Thymus (tissue), 11 donors: ENCODE data around the gene FBXL7. TPM values are rescaled to one million over a fixed set of nuclear protein-coding genes. Genes with fewer than 3 reads are reported as not detected.

Experiments used
- DNase-seq, 9 donors: peaks; one replicate each; pipeline ENCODE4 v3.0.0-alpha.2; 2013; ENCODE audit warnings: low spot score in 9 of 9, low read depth in 6 of 9, missing footprints in 1 of 9
- H3K27ac ChIP-seq, 2 donors: one replicate each; pipeline ENCODE4 v1.5.1; 2013; ENCODE audit warnings: control low read depth in 1 of 2, low read depth in 1 of 2, low read length in 1 of 2, mild to moderate bottlenecking in 1 of 2, moderate library complexity in 1 of 2
- H3K27me3 ChIP-seq, 2 donors: one replicate each; pipeline ENCODE4 v1.5.1; 2013; ENCODE audit warnings: low read length in 1 of 2; ENCODE audit not compliant: control insufficient read depth in 2 of 2, insufficient read depth in 1 of 2
- H3K36me3 ChIP-seq, 2 donors: one replicate each; pipeline ENCODE4 v1.5.1; 2013; ENCODE audit warnings: low read length in 1 of 2, mild to moderate bottlenecking in 1 of 2, moderate library complexity in 1 of 2; ENCODE audit not compliant: control insufficient read depth in 2 of 2, insufficient read depth in 2 of 2
- H3K4me1 ChIP-seq, 2 donors: one replicate each; pipeline ENCODE4 v1.5.1; 2013; ENCODE audit warnings: low read length in 2 of 2; ENCODE audit not compliant: control insufficient read depth in 2 of 2, insufficient read depth in 2 of 2
- H3K4me3 ChIP-seq, 2 donors: one replicate each; pipeline ENCODE4 v1.5.1; 2013; ENCODE audit warnings: low read length in 2 of 2, control low read depth in 1 of 2, mild to moderate bottlenecking in 1 of 2
- H3K9me3 ChIP-seq, 2 donors: one replicate each; pipeline ENCODE4 v1.5.1; 2013; ENCODE audit warnings: low read length in 1 of 2, mild to moderate bottlenecking in 1 of 2; ENCODE audit not compliant: control insufficient read depth in 2 of 2, insufficient read depth in 1 of 2
- WGBS: extraction: QIAGEN DNeasy Blood & Tissue Kit; methylation state at CpG from one replicate; pipeline ENCODE4 v1.1.7; 2013; 5-methylcytosine and 5-hydroxymethylcytosine counted together
- polyA plus RNA-seq: library from polyadenylated mRNA; stranded (reverse); fragments of 200-250 nt; gene quantifications from one replicate; pipeline ENCODE4 v1.2.3, GENCODE V29; 2013
- total RNA-seq: library from RNA; stranded (reverse); fragments of 120-200 nt; gene quantifications from one replicate; pipeline ENCODE4 v1.2.4, GENCODE V29; 2013
- donor health status: healthy.

Gene FBXL7
- total and polyA plus RNA-seq, 2 donors: 0.90 to 2.7 TPM

DNA sequence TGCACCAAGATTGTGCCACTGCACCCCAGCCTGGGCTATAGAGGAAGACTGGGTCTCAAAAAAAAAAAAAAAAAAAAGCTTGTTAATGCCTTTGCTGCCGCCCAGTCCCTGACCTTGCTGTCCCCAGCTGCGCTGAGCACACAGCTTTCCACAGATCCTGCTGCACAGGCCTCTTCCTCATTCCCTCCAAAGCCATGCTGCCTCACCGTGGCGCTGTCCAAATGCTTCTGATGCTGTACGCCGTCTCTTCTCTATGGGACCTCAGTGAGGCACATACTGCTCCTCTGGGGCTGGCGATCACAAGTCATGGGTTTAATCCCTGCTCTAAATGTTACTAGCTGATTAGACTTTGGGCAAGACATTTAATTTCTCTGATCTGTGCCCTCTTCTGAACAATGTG lies 234.1 kb downstream of the FBXL7 start:
- 92% methylated on average over 7 of the region's 7 CpGs for WGBS
- no peak for DNase-seq
- H3K4me3 ChIP-seq: no peak overlapping the region
- H3K4me1 ChIP-seq: no peaks in the 10 kb centered on the region
- no peak overlapping the region for H3K27ac ChIP-seq
- no peaks in the 10 kb centered on the region for H3K27me3 ChIP-seq
- peaks cover 0 to 5% of the 10 kb centered on the region in 2 donors for H3K9me3 ChIP-seq
- H3K36me3 ChIP-seq: no peaks in the 10 kb centered on the region

DNA sequence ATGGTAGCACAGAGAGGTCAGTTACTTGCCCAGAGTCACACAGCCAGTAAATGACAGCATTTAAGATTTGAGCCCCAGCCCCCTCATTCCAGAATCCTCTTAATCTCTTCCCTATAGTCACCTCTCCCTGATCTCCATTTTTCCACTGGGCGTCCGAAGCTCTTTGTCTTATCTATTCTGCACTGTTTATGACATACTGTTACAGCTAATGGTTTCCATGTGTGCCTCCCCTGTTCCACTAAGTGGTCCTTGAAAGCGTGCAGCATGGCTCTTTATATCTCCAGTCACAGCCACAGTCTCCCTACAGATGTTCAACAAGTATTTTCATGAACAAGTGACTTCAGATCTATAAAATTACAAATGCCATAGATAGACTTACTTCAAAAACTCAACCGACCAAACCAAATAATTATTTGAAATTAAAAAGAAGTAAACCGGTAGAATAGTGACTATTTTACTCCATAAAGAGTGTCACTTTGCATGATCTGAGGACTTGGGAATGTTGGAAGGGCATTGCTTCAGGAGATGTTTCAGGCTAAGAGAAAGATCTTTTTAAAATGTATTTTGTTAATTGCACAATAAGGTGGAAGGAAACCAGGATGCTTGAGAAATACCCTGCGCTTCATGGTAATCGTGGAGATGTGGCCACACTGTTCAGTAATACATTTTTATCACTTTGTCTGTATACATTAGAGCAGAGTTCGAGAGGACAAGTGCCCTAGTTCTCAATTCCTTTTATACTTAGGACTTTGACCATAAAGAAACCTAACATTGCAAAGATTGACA lies 237.2 kb downstream of the FBXL7 start:
- H3K27ac ChIP-seq: no peak overlapping the region
- H3K4me3 ChIP-seq: no peak overlapping the region
- H3K27me3 ChIP-seq: no peaks in the 10 kb centered on the region
- no peaks in the 10 kb centered on the region for H3K36me3 ChIP-seq
- DNase-seq: no peak
- peaks cover 0 to 5% of the 10 kb centered on the region in 2 donors for H3K9me3 ChIP-seq
- WGBS: 77% methylated on average over 8 of the region's 8 CpGs
- no peaks in the 10 kb centered on the region for H3K4me1 ChIP-seq

DNA sequence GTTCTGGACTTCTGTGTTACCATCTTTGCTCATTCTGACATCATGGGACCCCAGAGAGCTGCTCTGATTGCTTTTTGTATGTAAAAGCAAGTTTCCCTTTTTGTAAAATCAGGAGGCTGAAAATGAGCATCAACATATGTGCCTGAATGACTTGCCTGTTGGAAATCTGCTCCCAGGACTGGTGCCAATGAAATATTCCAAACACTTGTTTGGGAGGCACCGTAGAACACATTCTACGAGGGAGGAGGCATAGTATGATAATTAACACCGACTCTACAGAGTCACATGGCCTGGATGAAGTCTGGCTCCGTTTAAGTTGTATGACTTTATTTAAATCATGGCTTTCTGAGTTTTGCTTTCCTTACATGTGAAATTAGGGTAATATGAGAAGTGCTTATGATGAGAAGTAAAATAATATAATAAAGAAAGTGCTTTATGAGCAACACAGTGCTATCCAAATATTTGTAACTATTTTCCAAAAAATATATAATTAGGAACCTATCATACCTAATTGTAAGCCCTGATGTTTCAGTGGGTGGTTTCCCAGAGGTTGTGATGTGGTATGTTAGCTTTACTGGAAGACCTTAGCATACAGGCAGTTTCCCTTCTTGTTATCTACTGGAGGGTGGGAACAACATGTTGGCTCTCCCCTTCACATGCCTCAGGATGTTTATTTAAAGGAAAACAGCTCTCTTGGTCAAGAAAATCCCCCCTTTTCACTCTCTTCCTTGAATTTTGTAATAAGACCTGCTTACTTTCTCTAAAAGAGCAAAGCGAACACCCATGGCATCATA lies 238.1 kb downstream of the FBXL7 start:
- H3K4me3 ChIP-seq: no peak overlapping the region
- H3K9me3 ChIP-seq: peaks cover 0 to 5% of the 10 kb centered on the region in 2 donors
- DNase-seq: no peak
- H3K27me3 ChIP-seq: no peaks in the 10 kb centered on the region
- no peak overlapping the region for H3K27ac ChIP-seq
- 91% methylated on average over 5 of the region's 5 CpGs for WGBS
- no peaks in the 10 kb centered on the region for H3K4me1 ChIP-seq
- H3K36me3 ChIP-seq: no peaks in the 10 kb centered on the region

DNA sequence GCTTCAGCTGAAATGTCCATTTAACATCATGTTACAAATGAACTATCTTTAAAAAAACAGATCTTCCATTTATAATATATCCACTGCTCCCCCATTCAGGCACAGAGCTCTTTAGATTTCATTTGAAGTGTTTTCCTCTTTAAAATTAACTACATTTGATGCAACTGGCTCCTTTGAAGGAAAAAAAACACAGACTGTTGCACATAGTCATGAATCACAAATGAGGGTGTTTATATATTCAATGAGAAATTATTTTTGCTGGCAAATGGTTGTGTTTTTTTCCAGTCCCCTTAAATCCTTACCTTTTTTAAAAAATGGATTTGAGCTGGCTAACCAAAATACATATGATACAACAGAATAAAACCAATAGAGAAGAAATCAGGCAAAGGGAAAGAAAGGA lies 240.4 kb downstream of the FBXL7 start:
- Histone ChIP-seq H3K27ac (no peak overlapping the region), H3K36me3 (no peaks in the 10 kb centered on the region), H3K4me1 (no peaks in the 10 kb centered on the region), H3K27me3 (no peaks in the 10 kb centered on the region), H3K9me3 (peaks cover 0 to 7% of the 10 kb centered on the region in 2 donors), H3K4me3 (no peak overlapping the region)
- no peak for DNase-seq

DNA sequence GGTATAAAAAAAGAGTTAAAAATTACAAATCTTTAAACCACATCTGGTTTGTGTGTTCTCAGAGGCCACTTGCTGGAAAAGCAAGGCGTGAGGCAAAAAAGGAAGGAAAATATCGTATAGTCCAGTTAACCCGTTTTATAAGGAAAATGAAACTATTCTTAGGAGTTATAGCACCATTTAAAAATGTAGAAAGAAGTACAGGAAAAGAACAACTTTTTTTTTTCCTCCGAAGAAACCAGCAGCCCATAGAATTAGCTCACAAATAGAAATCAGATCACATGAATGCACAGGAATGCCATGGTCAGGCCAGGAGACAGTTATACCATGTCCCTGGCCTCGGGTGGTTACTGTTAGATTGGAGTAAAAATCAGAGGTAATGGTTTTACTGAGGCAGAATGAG lies 241.6 kb downstream of the FBXL7 start:
- Histone ChIP-seq H3K9me3 (peaks cover 0 to 7% of the 10 kb centered on the region in 2 donors), H3K36me3 (no peaks in the 10 kb centered on the region), H3K4me3 (no peak overlapping the region), H3K27me3 (no peaks in the 10 kb centered on the region), H3K4me1 (no peaks in the 10 kb centered on the region), H3K27ac (no peak overlapping the region)
- DNase-seq: no peak
- 82% methylated on average over 5 of the region's 5 CpGs for WGBS

DNA sequence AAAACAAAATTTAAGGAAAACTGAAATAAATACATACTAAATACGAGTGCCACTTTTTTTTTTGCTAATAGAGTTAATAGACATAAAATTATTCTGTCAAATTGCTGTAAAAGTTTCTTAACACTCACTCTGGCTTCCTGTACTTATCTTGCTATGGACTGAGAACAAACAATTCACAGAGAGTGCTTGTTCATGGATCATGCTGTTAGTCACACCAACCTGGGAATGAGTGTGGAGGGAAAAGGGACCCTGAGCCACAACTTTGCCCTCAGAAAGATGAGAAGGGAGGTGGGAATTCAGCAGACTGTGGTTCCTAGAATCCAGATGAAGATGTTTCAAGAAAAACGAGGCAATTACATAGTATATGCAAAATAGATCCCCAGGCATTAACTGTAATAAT lies 246.9 kb downstream of the FBXL7 start:
- H3K27me3 ChIP-seq: no peaks in the 10 kb centered on the region
- DNase-seq: no peak
- no peaks in the 10 kb centered on the region for H3K4me1 ChIP-seq
- WGBS: 78% methylated on average over 2 of the region's 2 CpGs
- H3K36me3 ChIP-seq: no peaks in the 10 kb centered on the region
- no peak overlapping the region for H3K27ac ChIP-seq
- peaks cover 0 to 7% of the 10 kb centered on the region in 2 donors for H3K9me3 ChIP-seq
- H3K4me3 ChIP-seq: no peak overlapping the region

DNA sequence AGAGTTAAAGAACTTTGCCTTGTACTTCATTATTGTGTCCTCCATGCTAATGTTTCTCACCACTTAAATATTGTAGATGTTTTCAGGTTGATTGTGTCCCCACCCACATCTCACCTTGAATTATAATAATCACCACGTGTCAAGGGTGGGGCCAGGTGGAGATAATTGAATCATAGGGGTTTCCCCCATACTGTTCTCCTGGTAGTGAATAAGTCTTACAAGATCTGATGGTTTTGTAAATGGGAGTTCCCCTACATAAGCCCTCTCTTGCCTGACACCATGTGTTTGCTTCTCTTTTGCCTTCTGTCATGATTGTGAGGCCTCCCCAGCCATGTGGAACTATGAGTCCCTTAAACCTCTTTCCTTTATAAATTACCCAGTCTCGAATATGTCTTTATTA lies 248.3 kb downstream of the FBXL7 start:
- no peak for DNase-seq
- Histone ChIP-seq H3K27ac (no peak overlapping the region), H3K36me3 (no peaks in the 10 kb centered on the region), H3K9me3 (peaks cover 0 to 6% of the 10 kb centered on the region in 2 donors), H3K4me3 (no peak overlapping the region), H3K27me3 (no peaks in the 10 kb centered on the region), H3K4me1 (no peaks in the 10 kb centered on the region)
- 74% methylated on average over 2 of the region's 2 CpGs for WGBS

DNA sequence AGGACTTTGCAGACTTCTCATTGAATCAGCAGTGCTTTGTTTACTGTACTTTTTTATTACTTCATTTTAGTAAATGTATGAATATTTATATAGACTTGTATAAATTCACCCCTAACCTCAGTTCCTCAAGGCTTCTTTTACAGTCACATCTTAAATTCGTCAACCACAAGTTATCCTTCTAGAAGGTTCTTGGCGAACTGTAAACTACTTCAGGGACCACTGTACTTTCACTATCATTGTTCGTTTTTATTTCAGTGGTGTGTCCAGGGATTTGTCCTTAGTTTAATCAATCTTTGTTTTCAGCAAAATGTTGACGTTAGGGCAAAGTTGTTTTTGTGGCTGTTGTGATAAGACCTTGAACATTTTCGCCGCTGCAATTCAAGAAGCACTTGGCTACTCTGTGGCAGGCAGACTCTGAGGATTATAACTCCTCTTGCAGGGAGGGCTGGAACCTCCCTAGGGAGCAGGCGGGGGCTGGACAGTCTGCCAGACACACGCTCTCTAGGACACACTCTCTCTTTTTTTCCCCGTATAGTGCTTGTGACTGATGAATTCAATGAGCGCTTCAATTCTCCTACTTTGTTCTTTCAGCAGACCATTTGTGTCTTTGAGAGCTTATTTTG lies 252.8 kb downstream of the FBXL7 start:
- DNase-seq: no peak
- WGBS: 91% methylated on average over 10 of the region's 10 CpGs
- Histone ChIP-seq H3K4me1 (no peaks in the 10 kb centered on the region), H3K36me3 (no peaks in the 10 kb centered on the region), H3K9me3 (no peaks in the 10 kb centered on the region), H3K4me3 (no peak overlapping the region), H3K27me3 (no peaks in the 10 kb centered on the region), H3K27ac (no peak overlapping the region)

DNA sequence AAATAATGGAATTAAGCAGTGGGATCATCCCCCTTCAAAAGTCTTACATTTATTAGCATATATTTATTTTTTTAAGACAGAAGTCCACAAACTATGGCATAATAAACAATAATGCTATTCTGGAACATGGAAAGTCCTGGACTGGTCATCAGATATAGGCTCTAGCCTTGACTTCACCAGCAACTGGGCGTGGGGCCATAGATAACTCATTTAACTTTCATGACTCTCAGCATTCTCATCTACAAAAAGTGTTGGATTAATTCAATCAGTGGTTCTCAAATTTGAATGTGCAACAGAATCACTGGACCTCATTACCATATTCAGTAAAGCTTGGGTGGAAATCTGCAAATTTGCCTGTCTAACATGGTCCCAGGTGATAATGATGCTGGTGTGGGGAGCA lies 253.8 kb downstream of the FBXL7 start:
- Histone ChIP-seq H3K36me3 (no peaks in the 10 kb centered on the region), H3K4me3 (no peak overlapping the region), H3K9me3 (no peaks in the 10 kb centered on the region), H3K27me3 (no peaks in the 10 kb centered on the region), H3K27ac (no peak overlapping the region), H3K4me1 (no peaks in the 10 kb centered on the region)
- DNase-seq: no peak
- 88% methylated on average over 1 of the region's 1 CpG for WGBS
